Loucy (cell line): ENCODE measurements around the gene RACGAP1.

Source experiments
- CTCF ChIP-seq: fragments of 200-600 bp; sonication (generic); conservative IDR thresholded peaks from 2 replicates; pipeline ENCODE4 v1.5.1; 2014; ENCODE audit warnings: mild to moderate bottlenecking, antibody characterized with exemption, low read length
- EZH2phosphoT487 ChIP-seq: fragments of 200-600 bp; IDR thresholded peaks from 2 replicates; pipeline ENCODE4 v1.6.1; 2018; ENCODE audit warnings: antibody characterized with exemption, mild to moderate bottlenecking, moderate library complexity, borderline replicate concordance

DNA sequence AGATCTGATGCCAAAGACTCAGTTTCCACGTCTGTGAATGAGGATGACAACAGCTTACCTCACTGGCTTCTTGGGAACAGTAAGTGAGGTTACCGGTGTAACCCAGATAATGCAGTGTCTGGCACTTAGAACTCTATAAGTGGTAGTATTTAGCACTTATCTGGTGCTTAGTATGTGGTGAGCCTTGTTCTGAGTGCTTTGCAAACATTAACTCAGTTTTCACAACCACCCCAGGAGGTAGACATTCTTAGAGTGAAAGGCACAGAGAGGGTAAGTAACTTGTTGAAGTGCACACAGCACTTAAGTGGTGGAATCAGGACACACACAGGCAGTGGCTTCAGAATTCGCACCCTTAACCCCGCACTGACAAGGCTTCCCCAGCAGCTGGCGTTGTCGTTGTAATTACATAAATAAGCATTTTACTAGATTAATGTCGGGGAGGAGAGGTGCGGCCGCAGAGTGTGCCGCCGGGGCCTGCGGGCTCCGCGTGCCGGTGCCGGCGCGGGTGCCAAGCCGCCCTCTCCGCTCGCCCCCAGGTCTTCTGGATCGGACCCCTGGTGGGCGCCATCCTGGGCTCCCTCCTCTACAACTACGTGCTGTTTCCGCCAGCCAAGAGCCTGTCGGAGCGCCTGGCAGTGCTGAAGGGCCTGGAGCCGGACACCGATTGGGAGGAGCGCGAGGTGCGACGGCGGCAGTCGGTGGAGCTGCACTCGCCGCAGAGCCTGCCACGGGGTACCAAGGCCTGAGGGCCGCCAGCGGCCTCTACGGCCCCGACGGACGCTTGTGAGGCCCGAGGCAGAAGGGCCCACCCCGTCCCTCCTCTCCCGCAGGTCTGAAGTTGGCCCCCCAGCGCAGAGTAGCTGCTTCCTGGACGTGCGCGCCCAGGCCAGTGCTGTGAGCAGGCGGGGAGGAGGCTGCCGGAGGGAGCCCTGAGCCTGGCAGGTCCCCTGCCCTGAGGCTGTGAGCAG is 70.1 kb downstream of the RACGAP1 start:
- no peak for TF ChIP-seq CTCF
- no peak for TF ChIP-seq EZH2phosphoT487
